SJCRH30 (cell line): ENCODE results near the gene FRMD5. TPM values are rescaled to one million over a fixed set of nuclear protein-coding genes. Genes with fewer than 3 reads are reported as not detected.

ENCODE experiments used
- DNase-seq, 2 experiments: peaks; one replicate each; pipeline ENCODE4 v3.0.0-alpha.2; 2015 to 2020
- H3K27ac ChIP-seq: fragments of 250-450 bp; sonication (Bioruptor Pico); 2 replicates; pipeline ENCODE4 v1.5.1; 2020; ENCODE audit warnings: mild to moderate bottlenecking, moderate library complexity
- H3K27me3 ChIP-seq: fragments of 250-450 bp; sonication (Bioruptor Pico); 2 replicates; pipeline ENCODE4 v1.5.1; 2020; ENCODE audit warnings: mild to moderate bottlenecking, moderate library complexity
- H3K36me3 ChIP-seq: fragments of 250-450 bp; sonication (Bioruptor Pico); 2 replicates; pipeline ENCODE4 v1.5.1; 2020; ENCODE audit warnings: mild to moderate bottlenecking, moderate library complexity
- H3K4me1 ChIP-seq: fragments of 250-450 bp; sonication (Bioruptor Pico); 2 replicates; pipeline ENCODE4 v1.5.1; 2020; ENCODE audit warnings: mild to moderate bottlenecking, moderate library complexity
- H3K4me3 ChIP-seq: fragments of 250-450 bp; sonication (Bioruptor Pico); 2 replicates; pipeline ENCODE4 v1.5.1; 2020; ENCODE audit warnings: mild to moderate bottlenecking, moderate library complexity
- H3K9me3 ChIP-seq: fragments of 250-450 bp; sonication (Bioruptor Pico); replicated peaks from 2 replicates; pipeline ENCODE4 v1.5.1; 2020; ENCODE audit warnings: mild to moderate bottlenecking, moderate library complexity
- total RNA-seq: library from RNA; depleted of rRNA; stranded (reverse); fragments of >200 nt; shearing (Covaris generic); gene quantifications from 2 replicates; pipeline ENCODE4 v1.2.3, GENCODE V29; 2014

Gene FRMD5
- total RNA-seq, 1 experiment from 2014 or later, result 0.49 TPM

DNA sequence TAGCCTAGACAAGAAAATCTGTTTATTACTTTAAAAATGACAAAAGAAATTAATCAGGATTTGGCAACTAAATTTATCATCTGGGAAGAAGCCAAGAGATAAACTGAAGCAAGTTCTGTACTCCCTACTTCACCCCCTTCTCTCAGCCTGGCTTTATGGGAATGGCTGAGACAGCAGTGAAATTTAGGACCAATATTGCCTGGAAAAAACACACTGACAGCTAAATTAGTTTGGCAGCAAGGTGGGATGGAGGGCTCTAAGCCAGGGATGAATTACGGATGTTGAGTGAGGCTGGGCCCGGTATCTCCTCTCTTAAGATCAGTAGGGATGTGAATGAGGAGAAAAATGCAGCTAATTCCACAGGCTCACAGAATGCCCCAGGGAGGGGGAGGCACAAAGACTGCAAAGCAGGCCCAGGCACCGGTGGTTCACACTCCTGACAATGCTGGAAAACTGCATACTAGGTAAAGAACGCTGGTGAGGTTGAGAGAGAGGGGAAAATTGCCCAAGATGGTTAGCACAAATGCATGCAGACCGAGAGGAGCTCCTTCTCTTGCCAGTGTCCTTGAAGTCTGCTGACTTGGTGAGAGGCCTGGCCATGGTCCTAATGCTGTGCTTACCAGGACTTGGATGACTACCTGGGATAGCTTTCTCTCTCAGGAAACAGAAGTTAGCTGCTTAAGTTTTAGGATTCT lies 279.3 kb downstream of the FRMD5 start:
- peaks cover 32% of the 10 kb centered on the region for H3K4me1 ChIP-seq
- no peaks in the 10 kb centered on the region for H3K9me3 ChIP-seq
- H3K36me3 ChIP-seq, result no peaks in the 10 kb centered on the region
- DNase-seq, result no peak
- H3K4me3 ChIP-seq, result no peak overlapping the region
- no peak overlapping the region for H3K27ac ChIP-seq
- H3K27me3 ChIP-seq, result no peaks in the 10 kb centered on the region

DNA sequence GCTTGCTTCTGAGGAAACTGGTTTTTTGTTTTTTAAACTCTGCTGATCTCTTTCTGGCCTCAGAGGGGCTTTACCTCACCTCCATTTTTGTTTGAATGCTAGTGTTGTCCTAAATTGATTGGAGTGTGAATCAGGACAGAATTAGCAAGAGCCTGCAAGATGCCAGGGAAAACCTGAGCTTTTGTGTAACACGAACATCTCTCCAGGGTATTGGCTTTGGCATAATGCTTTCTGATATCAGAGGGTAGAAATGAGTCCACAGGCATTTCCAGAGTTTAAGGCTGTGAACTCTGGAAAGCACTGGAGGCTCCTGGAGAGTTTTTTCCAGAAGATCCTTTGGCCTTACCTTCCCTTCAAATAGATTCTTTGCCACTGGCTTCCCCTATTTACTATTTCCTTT lies 281.1 kb downstream of the FRMD5 start:
- no peaks in the 10 kb centered on the region for H3K27me3 ChIP-seq
- DNase-seq, result no peak
- no peak overlapping the region for H3K4me3 ChIP-seq
- peaks cover 19% of the 10 kb centered on the region for H3K4me1 ChIP-seq
- no peak overlapping the region for H3K27ac ChIP-seq
- no peaks in the 10 kb centered on the region for H3K9me3 ChIP-seq
- no peaks in the 10 kb centered on the region for H3K36me3 ChIP-seq

- peaks cover 12% of the 10 kb centered on the region for H3K4me1 ChIP-seq
- peak; percentile 47 to 65 for DNase-seq
- H3K27ac ChIP-seq, result no peak overlapping the region
- no peaks in the 10 kb centered on the region for H3K36me3 ChIP-seq
- no peak overlapping the region for H3K4me3 ChIP-seq
- H3K27me3 ChIP-seq, result no peaks in the 10 kb centered on the region
- no peaks in the 10 kb centered on the region for H3K9me3 ChIP-seq
Measured at GRCh38 chr15:43913026-43913780, 281.9 kb downstream of the FRMD5 start.

DNA sequence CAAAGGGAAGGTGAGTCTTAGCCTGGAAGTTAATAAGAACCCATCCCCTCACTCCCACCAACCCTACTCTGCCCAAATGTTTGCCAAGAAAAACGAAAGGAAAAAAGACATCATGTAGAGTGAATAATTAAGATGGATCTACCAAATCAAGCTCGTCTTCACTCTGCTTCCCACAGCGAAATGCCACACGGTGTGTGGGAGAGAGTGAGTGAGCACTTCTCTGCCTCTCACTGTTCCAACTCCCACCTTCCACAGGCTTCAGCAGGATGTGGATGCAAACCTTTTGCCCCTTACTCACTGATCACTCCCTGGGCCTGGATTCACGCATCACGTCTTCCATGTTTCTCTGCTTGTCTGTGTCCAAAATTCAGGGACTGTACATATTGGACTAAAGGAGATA lies 282.9 kb downstream of the FRMD5 start:
- H3K27ac ChIP-seq, result no peak overlapping the region

DNA sequence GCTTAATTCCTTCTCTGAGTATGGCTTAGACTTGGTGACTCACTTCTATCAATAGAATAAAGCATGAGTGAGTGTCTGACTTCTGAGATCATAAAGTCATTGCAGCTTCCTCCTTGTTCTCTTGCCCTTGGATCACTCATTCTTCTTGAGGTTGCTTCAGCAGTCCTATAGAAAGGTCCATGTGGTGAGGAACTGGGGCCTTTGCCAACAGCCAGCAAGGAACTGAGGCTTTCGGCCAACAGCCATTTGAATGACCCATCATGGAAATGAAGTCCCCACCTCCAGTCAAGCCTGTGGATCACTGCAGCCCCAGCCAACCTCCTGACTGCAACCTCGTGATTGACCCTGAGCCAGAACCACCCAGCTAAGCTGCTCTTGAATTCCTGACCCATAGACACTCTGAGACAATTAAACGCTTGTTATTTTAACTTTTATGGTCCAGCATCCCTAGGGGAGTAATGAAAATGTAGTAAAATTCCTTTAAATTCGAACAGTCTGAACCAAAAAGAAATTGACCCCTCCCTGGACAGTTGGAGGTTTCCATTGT lies 283.8 kb downstream of the FRMD5 start:
- no peak overlapping the region for H3K27ac ChIP-seq
- H3K4me3 ChIP-seq, result no peak overlapping the region
- peaks cover 11% of the 10 kb centered on the region for H3K4me1 ChIP-seq
- H3K36me3 ChIP-seq, result no peaks in the 10 kb centered on the region
- H3K9me3 ChIP-seq, result no peaks in the 10 kb centered on the region
- no peak for DNase-seq
- no peaks in the 10 kb centered on the region for H3K27me3 ChIP-seq

More for the DNA sequence above, 282.9 kb downstream of the FRMD5 start:
- H3K4me3 ChIP-seq, result no peak overlapping the region
- peaks cover 11% of the 10 kb centered on the region for H3K4me1 ChIP-seq
- DNase-seq, result no peak
- H3K36me3 ChIP-seq, result no peaks in the 10 kb centered on the region
- H3K27me3 ChIP-seq, result no peaks in the 10 kb centered on the region
- H3K9me3 ChIP-seq, result no peaks in the 10 kb centered on the region

- Histone ChIP-seq H3K4me1 (peaks cover 10% of the 10 kb centered on the region), H3K9me3 (no peaks in the 10 kb centered on the region), H3K27ac (no peak overlapping the region)
Measured at GRCh38 chr15:43908516-43909050, 286.5 kb downstream of the FRMD5 start.

GRCh38 chr15:43905755-43906154 lies 289.3 kb downstream of the FRMD5 start:
- no peaks in the 10 kb centered on the region for H3K27me3 ChIP-seq
- no peak overlapping the region for H3K27ac ChIP-seq
- no peaks in the 10 kb centered on the region for H3K9me3 ChIP-seq
- no peak for DNase-seq
- no peak overlapping the region for H3K4me3 ChIP-seq
- no peaks in the 10 kb centered on the region for H3K36me3 ChIP-seq
- H3K4me1 ChIP-seq, result no peaks in the 10 kb centered on the region

More at GRCh38 chr15:43908516-43909050, 286.5 kb downstream of the FRMD5 start:
- Histone ChIP-seq H3K4me3 (no peak overlapping the region), H3K36me3 (no peaks in the 10 kb centered on the region), H3K27me3 (no peaks in the 10 kb centered on the region)
- DNase-seq, result no peak

GRCh38 chr15:43903864-43904290 lies 291.2 kb downstream of the FRMD5 start:
- H3K9me3 ChIP-seq, result no peaks in the 10 kb centered on the region
- peak; percentile 72 to 89 for DNase-seq
- H3K27me3 ChIP-seq, result no peaks in the 10 kb centered on the region

GRCh38 chr15:43901495-43901894 lies 293.6 kb downstream of the FRMD5 start:
- no peaks in the 10 kb centered on the region for H3K4me1 ChIP-seq
- H3K4me3 ChIP-seq, result no peak overlapping the region
- H3K27me3 ChIP-seq, result no peaks in the 10 kb centered on the region
- H3K36me3 ChIP-seq, result no peaks in the 10 kb centered on the region
- H3K9me3 ChIP-seq, result no peaks in the 10 kb centered on the region
- H3K27ac ChIP-seq, result no peak overlapping the region
- DNase-seq, result no peak

More at GRCh38 chr15:43903864-43904290, 291.2 kb downstream of the FRMD5 start:
- H3K36me3 ChIP-seq, result no peaks in the 10 kb centered on the region
- H3K27ac ChIP-seq, result no peak overlapping the region
- H3K4me3 ChIP-seq, result no peak overlapping the region
- H3K4me1 ChIP-seq, result no peaks in the 10 kb centered on the region

- Histone ChIP-seq H3K9me3 (no peaks in the 10 kb centered on the region), H3K4me1 (no peaks in the 10 kb centered on the region), H3K27ac (no peak overlapping the region), H3K36me3 (no peaks in the 10 kb centered on the region), H3K27me3 (no peaks in the 10 kb centered on the region), H3K4me3 (no peak overlapping the region)
- no peak for DNase-seq
Measured at GRCh38 chr15:43900996-43901395, 294.1 kb downstream of the FRMD5 start.

DNA sequence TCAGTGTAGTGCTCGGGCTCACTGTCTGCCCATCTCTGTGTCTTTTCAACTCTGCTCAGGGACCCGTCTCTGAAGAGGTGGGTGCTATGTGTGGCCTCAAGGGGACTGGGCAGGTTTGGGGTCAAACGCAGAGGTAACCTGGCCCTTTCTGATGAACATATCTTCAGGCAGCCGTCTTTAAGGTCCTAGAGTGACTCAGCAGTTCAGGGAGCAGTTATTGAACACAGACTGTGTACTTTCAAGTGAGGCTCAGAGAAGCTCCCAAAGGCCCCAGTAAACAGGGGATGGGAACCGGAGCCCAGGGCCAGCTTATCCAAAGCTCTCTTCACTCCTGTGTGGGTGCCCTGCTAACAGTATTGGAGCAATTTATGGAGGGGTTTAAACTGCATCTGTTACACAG lies 295.1 kb downstream of the FRMD5 start:
- Histone ChIP-seq H3K9me3 (no peaks in the 10 kb centered on the region), H3K4me3 (no peak overlapping the region), H3K4me1 (no peaks in the 10 kb centered on the region), H3K36me3 (no peaks in the 10 kb centered on the region), H3K27me3 (no peaks in the 10 kb centered on the region), H3K27ac (no peak overlapping the region)
- no peak for DNase-seq

DNA sequence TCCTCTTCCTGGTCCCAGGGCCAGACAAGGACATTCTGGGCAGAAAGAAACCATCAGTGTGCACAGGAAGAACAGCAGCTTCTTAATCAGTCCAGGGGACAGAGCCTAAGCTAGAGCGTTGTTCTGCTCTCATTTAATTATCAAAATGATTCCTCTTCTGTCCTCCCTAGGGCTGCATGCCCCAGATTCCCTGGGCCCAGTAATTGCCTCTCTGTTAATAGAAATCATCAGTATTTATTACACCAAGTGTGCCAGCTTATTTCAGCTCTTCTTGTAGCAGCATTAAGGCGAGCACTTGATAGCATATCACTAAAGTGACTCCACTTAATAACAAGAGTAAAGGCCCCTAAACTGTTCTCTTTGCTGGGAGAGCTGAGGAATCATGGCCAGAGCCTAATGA lies 296.2 kb downstream of the FRMD5 start:
- Histone ChIP-seq H3K27me3 (no peaks in the 10 kb centered on the region), H3K27ac (no peak overlapping the region), H3K36me3 (no peaks in the 10 kb centered on the region), H3K4me3 (no peak overlapping the region), H3K4me1 (no peaks in the 10 kb centered on the region), H3K9me3 (no peaks in the 10 kb centered on the region)
- DNase-seq, result no peak

DNA sequence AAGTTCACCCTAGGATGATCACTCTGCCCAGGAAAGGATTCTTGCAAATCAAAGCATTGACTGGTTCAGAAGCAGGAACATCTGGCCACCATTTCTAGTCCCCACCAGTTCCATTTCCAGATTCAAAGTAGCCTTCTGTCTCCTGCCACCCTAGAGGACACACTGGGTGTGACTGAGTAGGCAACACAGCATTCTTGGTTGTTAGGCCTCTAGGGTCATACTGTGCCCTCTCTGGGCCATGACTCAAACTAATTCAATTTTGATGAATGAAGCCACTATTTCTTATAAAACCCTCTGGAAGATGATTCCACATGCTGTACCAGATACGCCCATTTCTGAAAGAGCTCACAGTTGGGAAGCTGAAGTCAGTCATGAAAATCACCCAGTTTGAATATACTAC lies 298.5 kb downstream of the FRMD5 start:
- H3K4me1 ChIP-seq, result no peaks in the 10 kb centered on the region
- H3K4me3 ChIP-seq, result no peak overlapping the region
- no peak for DNase-seq
- H3K27me3 ChIP-seq, result no peaks in the 10 kb centered on the region
- no peak overlapping the region for H3K27ac ChIP-seq
- H3K9me3 ChIP-seq, result no peaks in the 10 kb centered on the region
- H3K36me3 ChIP-seq, result no peaks in the 10 kb centered on the region

GRCh38 chr15:43895586-43895985 lies 299.5 kb downstream of the FRMD5 start:
- H3K9me3 ChIP-seq, result no peaks in the 10 kb centered on the region
- no peaks in the 10 kb centered on the region for H3K4me1 ChIP-seq
- no peaks in the 10 kb centered on the region for H3K36me3 ChIP-seq
- H3K27ac ChIP-seq, result no peak overlapping the region
- peak; percentile 15 to 55 for DNase-seq
- no peak overlapping the region for H3K4me3 ChIP-seq
- H3K27me3 ChIP-seq, result no peaks in the 10 kb centered on the region

DNA sequence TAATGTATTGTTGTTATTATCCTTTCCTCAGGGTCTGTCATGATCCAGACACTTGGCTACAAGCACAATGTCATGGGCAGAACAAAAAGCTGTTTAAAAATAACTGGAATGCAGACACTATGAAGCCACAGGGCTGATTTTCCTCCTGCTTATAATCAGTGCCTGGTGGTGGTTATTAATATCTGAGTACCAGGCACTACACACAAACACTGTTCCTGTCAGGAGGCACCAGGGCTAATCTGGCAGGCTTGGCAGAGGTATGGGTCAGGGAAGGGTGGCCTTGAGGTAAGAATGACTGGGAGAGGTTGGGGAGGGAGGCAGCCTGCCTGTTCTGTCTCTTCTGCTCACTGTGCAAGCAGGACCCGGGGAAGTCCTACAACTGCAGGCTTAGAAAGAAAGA lies 301.1 kb downstream of the FRMD5 start:
- Histone ChIP-seq H3K9me3 (no peaks in the 10 kb centered on the region), H3K27me3 (no peaks in the 10 kb centered on the region), H3K27ac (no peak overlapping the region), H3K4me1 (no peaks in the 10 kb centered on the region), H3K36me3 (no peaks in the 10 kb centered on the region), H3K4me3 (no peak overlapping the region)
- no peak for DNase-seq
